ENCODE measurements around the gene ERBB4.
A peak's percentile ranks its signal among the peaks of the same experiment; 100 is the strongest.

The ERBB4 gene

DNA sequence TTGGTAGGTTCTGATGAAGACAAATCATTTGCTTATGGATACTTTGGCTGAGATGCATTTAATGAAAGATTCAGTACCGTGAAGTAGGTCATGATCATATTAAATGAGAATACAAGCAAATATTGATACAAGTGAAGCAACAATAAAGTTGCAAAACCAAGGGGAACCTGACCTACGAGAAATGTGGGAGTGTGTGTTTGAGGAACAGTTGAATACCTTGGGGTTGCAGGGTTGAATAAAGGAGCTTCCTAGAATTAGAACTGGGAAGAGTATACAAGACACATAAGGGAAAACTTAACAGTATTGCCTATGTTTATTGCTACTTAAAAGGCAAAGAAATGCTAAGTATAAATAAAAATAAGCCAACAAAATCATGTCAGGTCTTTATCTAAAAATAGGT is 702.9 kb downstream of the ERBB4 start:
- no peak for DNase-seq (ENCODE audit: low read depth in 3 of 3)

GRCh38 chr2:211833582-211834279 is 704.9 kb downstream of the ERBB4 start:
- no peak for DNase-seq (ENCODE audit: low read depth in 3 of 3)

DNA sequence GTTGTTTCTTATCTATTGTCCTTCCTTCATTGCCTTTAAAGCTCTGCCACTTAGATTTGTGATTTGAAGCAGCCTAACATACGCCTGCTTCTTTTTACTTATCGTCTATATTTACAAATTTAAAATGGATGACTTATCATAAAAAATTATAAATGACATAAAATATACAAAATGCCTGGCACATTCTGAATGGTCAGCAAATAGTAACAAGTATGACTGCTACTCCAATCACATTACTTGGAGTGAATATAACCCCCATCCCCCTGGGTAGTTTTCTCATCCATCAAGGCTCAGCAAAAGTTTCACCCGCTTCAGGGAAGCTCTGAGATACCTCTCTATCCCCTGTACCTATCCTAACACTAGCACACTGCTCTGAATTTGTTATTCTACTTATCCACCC is 708.9 kb downstream of the ERBB4 start:
- DNase-seq (ENCODE audit: low read depth in 3 of 3) = no peak

GRCh38 chr2:211823886-211824479 is 714.6 kb downstream of the ERBB4 start:
- DNase-seq (ENCODE audit: low read depth in 3 of 3) = no peak

DNA sequence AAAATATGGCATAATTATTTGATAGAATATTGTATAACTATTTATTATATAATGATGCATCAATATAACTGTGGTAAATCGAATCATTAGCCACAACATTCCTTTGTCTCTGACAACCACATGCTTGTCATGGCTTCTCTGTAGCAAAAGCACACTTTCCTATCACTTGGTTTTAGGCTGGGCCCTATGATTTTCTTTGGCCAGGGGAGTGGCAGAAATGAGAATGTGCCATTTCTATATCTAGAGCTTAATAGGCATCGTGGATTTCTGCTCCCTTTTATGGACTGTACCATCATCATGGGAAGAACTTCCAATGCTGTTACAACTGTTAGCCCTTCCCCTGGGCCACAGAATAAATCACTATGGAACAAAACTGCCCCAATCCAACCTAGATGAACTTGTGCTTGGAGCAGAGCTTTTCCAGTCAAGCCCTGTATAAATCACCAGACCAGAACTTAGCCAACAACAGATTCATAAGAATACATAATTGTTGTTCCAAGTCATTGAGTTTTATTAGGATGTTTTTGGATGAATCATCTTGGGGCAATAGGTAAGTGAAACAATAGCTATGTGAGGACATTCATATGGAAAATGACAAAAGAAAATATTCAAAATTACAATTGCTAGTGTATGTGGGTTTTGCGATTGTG is 715.8 kb downstream of the ERBB4 start:
- DNase-seq (ENCODE audit: low read depth in 3 of 3) = no peak

DNA sequence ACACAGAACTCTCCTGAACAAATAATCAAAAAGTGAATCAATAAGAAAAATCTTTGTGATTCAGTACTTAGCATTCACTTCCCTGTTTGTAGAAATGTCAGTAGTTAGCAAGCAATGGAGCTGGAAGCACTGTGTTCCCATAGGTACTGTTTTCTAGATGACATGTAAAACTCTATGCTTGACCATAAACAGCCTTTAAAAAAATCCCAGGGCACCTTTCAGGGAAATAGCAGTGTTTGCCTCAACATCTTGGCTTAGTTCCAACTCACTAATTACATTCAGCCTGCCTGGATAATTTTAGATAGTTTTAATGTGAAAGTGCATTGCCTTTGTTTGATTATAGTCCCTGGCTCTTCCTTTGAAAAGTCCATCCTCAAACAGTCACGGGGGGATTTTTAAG is 721.8 kb downstream of the ERBB4 start:
- DNase-seq (ENCODE audit: low read depth in 3 of 3) = no peak

GRCh38 chr2:211812587-211812986 is 726.0 kb downstream of the ERBB4 start:
- no peak for DNase-seq (ENCODE audit: low read depth in 3 of 3)

GRCh38 chr2:211802666-211803065 is 735.9 kb downstream of the ERBB4 start:
- DNase-seq (ENCODE audit: low read depth in 3 of 3) = no peak

GRCh38 chr2:211800001-211800400 is 738.6 kb downstream of the ERBB4 start:
- DNase-seq (ENCODE audit: low read depth in 3 of 3) = no peak

DNA sequence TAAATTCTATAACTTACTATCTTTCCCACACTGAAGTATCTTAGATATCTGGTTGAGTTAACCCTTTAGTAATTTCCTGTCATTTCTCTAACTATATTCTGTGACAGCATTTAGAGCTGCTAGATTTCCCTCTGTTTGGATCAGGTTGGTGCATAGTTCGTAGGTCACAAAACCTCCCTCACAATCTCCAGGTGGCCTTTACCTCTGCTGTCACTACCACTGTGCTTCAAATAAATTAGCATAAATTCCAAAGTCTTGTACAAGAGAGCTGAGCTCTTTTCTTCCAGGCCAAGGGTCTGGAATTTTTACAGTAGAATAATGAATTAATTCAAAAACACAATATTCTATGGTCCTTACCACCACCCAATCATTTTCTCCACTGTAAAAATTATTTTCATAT is 739.7 kb downstream of the ERBB4 start:
- DNase-seq (ENCODE audit: low read depth in 3 of 3) = no peak

DNA sequence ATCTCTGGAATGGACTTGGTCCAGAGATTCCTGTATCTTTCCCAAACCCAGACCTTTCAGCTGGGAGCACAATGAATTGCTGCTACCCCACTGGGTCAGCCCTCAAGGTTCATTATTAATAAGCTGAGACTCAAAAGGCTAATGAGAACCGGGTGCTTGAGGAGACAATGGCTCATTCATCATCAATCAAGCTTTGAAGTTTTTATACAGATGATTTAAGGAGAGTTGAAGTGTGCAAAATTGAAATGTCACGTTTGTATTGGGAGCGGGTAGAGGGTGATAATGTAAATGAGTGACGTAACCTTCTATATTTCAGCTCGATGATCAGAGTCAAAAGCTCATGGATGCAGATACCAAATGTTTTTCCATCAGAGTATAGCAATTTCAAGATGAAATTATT is 744.9 kb downstream of the ERBB4 start:
- no peak for DNase-seq (ENCODE audit: low read depth in 3 of 3)

DNA sequence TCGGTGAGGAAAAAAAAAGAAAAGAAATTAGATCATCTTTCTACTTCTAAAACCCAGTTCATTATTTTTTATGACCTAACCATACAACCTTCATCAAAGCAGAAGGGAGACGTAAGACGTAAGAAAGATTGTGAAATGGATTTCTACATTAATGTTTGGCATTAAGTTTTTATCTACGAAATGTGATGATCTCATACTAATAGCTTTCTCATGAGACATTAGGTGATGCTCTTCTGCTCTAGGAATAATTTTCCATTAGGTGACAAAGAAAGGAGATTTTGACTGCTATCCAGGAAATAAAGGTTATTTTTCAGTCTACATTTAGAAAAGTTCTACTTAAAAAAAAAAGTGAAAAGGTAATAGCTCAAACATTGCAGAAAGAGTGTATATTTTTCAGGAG is 748.6 kb downstream of the ERBB4 start:
- DNase-seq (ENCODE audit: low read depth in 3 of 3) = no peak

GRCh38 chr2:211766689-211767088 is 771.9 kb downstream of the ERBB4 start:
- DNase-seq (ENCODE audit: low read depth in 3 of 3) = no peak

- no peak for DNase-seq (ENCODE audit: low read depth in 3 of 3)
Measured at GRCh38 chr2:211762479-211762878, 776.1 kb downstream of the ERBB4 start.

DNA sequence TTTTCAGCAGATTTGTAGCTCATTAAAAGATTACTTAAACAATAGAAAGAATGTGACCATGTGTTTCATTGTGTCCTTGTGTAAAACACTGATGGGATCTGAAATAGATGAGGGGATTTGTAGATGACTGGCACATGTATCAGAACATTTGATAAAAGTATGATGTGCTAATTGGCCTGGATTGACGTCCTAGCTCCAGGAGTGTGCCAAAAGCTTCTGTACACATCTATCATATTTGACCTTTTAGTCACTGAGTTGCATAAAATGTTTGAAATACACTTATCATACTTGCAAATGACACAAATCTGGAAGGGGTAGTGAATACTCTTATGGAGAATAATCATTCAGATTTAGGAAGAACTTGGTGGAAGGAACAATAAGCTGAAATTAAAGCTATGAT is 778.5 kb downstream of the ERBB4 start:
- DNase-seq (ENCODE audit: low read depth in 3 of 3) = no peak

DNA sequence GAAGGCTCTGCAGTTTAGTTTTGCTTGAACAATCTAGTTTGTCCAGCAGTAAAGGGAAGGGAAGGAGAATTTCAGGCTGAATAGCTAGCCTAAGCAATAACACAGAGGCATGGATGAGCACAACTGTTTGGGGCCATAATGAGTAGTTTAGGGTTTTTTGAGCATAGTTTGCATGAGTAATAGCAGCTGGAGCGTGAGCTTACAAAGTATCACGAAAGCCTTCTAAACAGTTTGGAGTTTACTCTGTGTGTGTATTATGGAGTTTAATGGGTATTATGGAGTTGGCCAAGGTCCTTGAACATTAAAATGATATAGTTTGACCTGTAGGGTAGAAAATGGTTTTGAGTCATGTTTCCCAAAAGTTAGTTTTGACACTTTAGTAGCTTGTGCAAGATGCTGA is 782.3 kb downstream of the ERBB4 start:
- no peak for DNase-seq (ENCODE audit: low read depth in 3 of 3)

DNA sequence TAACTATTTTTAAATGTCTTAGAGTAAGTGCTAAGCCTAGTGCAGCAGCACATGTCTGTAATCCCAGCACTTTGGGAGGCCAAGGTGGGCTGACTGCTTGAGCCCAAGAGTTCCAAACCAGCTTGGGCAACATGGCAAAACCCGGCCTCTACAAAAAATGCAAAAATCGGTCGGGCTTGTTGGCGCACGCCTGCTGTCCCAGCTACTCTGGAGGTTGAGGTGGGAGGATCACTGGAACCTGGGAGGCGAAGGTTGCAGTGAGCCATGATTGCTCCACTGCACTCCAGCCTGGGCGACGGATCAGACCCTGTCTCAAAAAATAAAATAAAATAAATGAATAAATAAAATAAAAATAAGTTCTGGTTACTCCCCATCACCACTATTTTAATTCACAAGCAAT is 783.4 kb downstream of the ERBB4 start:
- no peak for DNase-seq (ENCODE audit: low read depth in 3 of 3)

- no peak for DNase-seq (ENCODE audit: low read depth in 3 of 3)
Measured at GRCh38 chr2:211751848-211752247, 786.8 kb downstream of the ERBB4 start.

GRCh38 chr2:211748339-211748738 is 790.3 kb downstream of the ERBB4 start:
- DNase-seq (ENCODE audit: low read depth in 3 of 3) = no peak

- DNase-seq (ENCODE audit: low read depth in 3 of 3) = peak in 1 of 3 experiments; percentile 11
Measured at GRCh38 chr2:211745295-211746097, 793.1 kb downstream of the ERBB4 start.

DNA sequence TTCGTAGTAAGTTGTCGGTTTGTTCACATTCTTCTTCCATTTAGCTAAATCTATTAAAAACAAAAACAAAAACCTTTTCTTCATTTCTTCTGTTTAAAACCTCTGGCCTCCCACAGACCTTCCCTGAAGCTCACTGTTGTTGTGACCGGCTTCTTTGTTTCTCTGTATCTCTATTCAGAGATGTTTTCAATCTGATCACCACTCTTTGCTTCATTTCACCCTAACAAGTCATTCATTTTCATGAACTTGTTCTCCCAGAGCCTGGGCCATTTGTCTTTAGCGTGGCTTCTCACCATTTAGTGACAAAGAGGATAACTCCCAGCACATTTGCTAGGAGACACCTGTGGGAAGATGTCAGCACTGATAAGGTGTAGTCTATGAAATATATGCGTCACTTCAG is 794.2 kb downstream of the ERBB4 start:
- DNase-seq (ENCODE audit: low read depth in 3 of 3) = no peak

GRCh38 chr2:211741966-211742365 is 796.6 kb downstream of the ERBB4 start:
- DNase-seq (ENCODE audit: low read depth in 3 of 3) = no peak

DNA sequence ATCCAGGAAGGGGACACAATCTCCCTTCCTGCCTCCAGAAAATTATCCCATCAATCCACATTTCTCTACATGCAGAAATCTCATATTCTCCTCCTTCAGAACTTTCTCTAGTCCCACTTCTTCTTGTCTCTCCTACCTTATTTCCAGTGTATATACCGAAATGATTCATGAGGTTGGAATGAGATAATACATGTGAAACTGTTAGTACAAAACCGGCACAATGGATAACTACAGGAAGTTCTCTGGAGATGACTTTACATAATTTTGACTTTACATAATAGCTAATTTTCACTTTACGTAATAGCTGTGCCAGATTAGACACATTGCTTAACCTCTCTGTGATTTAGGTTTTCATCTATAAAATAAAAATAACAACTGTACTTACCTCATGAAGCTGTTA is 801.3 kb downstream of the ERBB4 start:
- DNase-seq (ENCODE audit: low read depth in 3 of 3) = no peak

Measured in stimulated activated CD4-positive, alpha-beta T cell treated with anti-CD3 and anti-CD28 coated beads, TNF-alpha, amount 100 ng/mL, for 24 hours (primary cell).